Left lung (tissue), 10 donors: ENCODE results near the gene GSTP1. TPM values are rescaled to one million over a fixed set of nuclear protein-coding genes. Genes with fewer than 3 reads are reported as not detected.
"Not testable (repeated sequence)": the region's sequence is repeated elsewhere in the genome, so short reads cannot be mapped to it uniquely, and the experiment has no call there.

Experiments
- ATAC-seq: fragments of 200-7000 bp; cut with Tn5 transposase; one replicate; pipeline ENCODE4 v1.9.1; 2020; ENCODE audit warnings: moderate library complexity
- DNase-seq, 4 donors: peaks; one replicate each; pipeline ENCODE4 v3.0.0-alpha.2; 2013 to 2020
- H3K27ac ChIP-seq, 2 donors: fragments of 200-600 bp; sonication (generic) in 1 of 2; one replicate each; pipeline versions ENCODE4 v1.5.0 to v1.8.0; 2020 to 2021
- H3K27me3 ChIP-seq, 2 donors: fragments of 200-600 bp; sonication (generic) in 1 of 2; one replicate each; pipeline versions ENCODE4 v1.5.0 to v1.8.0; 2020 to 2021
- H3K36me3 ChIP-seq, 2 donors: fragments of 200-600 bp; sonication (generic) in 1 of 2; one replicate each; pipeline versions ENCODE4 v1.5.0 to v1.8.0; 2020 to 2021
- H3K4me1 ChIP-seq, 2 donors: fragments of 200-600 bp; one replicate each; pipeline ENCODE4 v1.8.0; 2021
- H3K4me3 ChIP-seq, 2 donors: fragments of 200-600 bp; sonication (generic) in 1 of 2; one replicate each; pipeline versions ENCODE4 v1.5.0 to v1.8.0; 2020 to 2021; ENCODE audit warnings: mild to moderate bottlenecking in 1 of 2
- H3K9me3 ChIP-seq, 2 donors: fragments of 200-600 bp; sonication (generic) in 1 of 2; one replicate each; pipeline versions ENCODE4 v1.5.0 to v1.8.0; 2020 to 2021
- intact Hi-C, 2 donors: fragments of 100-400 bp; cut with DNase I; formaldehyde crosslinking; loops; one replicate each; pipeline versions ENCODE4 v1.11.2 to v1.14.2; 2022
- polyA plus RNA-seq, 6 donors: library from polyadenylated mRNA; unstranded; fragments of 120-200 nt; gene quantifications; one replicate each; pipeline ENCODE4 v1.2.1, GENCODE V29; 2013; ENCODE audit not compliant: insufficient read length in 6 of 6
- total RNA-seq, 2 donors: library from RNA; stranded (reverse); fragmentation: NEBNext Ultra II Directional; extraction: Animal tissue kit (Norgen Biotek cat#: 25700); gene quantifications; one replicate each; pipeline ENCODE4 v1.2.1, GENCODE V29; 2021
- TF ChIP-seq, protein P1 (sequence below), 2 donors: fragments of 200-600 bp; sonication (generic) in 1 of 2; IDR thresholded peaks; one replicate each; pipeline versions ENCODE4 v1.5.0 to v1.8.0; 2021; ENCODE audit warnings: antibody characterized with exemption in 2 of 2
- donor health status: DM: no; HTN: yes; CAD: no.
- donor health status: DM: no; HTN: no; CAD: no.

Gene GSTP1
- total and polyA plus RNA-seq, 8 donors, result 651 to 1,058 (median 749) TPM

DNA sequence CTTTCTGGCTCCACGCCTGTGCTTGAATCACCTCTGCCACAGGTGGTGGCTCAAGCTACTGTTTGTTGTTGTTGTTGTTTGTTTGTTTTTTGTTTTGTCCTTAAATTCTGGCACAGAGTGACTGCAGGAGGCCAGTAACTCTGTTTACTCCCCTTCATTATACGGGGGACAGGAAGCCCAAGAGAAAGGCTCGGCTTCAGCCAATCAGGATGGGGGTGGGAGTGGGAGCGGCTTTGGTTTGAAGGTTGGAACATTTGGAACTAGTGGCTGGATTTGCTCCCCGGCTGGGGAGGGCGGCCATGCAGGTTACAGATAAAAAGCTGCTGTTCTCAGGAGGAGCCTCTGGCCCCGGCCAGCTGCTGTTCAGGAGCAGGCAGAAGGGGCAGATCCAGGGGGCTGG, 40.6 kb upstream of the GSTP1 start:
- intact Hi-C loops, result no loop called here
- no peaks in the 10 kb centered on the region for H3K27me3 ChIP-seq
- no peak for DNase-seq

DNA sequence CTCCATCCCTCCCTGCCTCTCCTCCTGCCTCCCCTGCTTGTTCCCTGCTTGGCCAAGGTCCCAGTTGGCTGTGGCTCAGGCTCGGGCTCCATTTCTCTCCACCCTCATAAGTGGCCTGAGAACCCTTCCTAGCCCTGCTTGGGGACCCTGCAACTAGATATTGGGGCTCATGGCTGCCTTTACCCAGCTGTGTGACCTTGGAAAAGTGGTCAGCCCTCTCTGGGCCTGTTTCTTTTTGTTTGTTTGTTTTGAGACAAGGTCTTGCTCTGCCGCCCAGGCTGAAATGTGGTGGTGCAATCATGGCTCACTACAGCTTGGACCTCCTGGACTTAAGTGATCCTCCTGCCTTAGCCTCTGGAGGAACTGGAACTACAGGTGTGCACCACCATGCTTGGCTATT, 40.0 kb upstream of the GSTP1 start:
- ATAC-seq (no peak), DNase-seq (no peak)
- Histone ChIP-seq H3K9me3 (no peaks in the 10 kb centered on the region), H3K4me3 (no peak overlapping the region), H3K27me3 (no peaks in the 10 kb centered on the region), H3K36me3 (no peaks in the 10 kb centered on the region), H3K4me1 (no peaks in the 10 kb centered on the region), H3K27ac (no peak overlapping the region)
- intact Hi-C loops, result no loop called here
- TF ChIP-seq, protein P1, sequence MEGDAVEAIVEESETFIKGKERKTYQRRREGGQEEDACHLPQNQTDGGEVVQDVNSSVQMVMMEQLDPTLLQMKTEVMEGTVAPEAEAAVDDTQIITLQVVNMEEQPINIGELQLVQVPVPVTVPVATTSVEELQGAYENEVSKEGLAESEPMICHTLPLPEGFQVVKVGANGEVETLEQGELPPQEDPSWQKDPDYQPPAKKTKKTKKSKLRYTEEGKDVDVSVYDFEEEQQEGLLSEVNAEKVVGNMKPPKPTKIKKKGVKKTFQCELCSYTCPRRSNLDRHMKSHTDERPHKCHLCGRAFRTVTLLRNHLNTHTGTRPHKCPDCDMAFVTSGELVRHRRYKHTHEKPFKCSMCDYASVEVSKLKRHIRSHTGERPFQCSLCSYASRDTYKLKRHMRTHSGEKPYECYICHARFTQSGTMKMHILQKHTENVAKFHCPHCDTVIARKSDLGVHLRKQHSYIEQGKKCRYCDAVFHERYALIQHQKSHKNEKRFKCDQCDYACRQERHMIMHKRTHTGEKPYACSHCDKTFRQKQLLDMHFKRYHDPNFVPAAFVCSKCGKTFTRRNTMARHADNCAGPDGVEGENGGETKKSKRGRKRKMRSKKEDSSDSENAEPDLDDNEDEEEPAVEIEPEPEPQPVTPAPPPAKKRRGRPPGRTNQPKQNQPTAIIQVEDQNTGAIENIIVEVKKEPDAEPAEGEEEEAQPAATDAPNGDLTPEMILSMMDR (IDR thresholded peaks at IDR 0.05), result no peak

More for the DNA sequence above, 40.6 kb upstream of the GSTP1 start:
- H3K4me1 ChIP-seq, result no peaks in the 10 kb centered on the region
- ATAC-seq, result no peak
- no peaks in the 10 kb centered on the region for H3K36me3 ChIP-seq
- no peak overlapping the region for H3K27ac ChIP-seq
- H3K9me3 ChIP-seq, result no peaks in the 10 kb centered on the region
- H3K4me3 ChIP-seq, result no peak overlapping the region
- TF ChIP-seq, protein P1 (IDR thresholded peaks at IDR 0.05), result no peak

DNA sequence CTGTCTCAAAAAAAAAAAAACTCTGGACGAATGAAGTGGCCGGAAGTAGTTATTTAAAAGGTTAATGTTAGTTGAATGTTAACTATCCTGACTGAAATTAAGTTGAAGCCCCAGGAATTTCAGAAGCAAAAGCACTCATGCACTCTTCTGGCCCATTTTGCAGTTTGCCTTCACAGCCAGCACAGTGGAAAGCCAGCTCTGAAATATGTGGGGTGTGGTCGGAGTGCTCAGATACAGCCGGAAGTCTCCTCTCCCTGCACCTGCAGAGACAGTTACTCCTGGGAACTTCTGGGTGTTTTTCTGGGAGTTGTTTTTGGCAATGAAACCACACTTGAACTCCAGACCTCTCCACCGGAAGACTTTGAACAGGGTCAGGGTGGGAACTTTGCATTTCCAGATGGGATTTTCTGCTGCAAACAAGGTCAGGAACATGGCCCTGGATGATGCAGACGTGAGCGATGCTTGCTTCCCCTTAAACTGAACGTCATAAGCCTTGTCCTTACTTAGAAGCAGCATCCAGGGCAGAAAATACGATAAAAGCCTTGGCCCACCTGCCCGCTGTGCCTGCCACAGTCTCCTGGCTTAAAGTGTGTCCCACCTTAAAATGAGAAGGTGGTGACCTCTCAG, 38.9 kb upstream of the GSTP1 start:
- no peaks in the 10 kb centered on the region for H3K4me1 ChIP-seq
- H3K4me3 ChIP-seq, result no peak overlapping the region
- TF ChIP-seq, protein P1 (IDR thresholded peaks at IDR 0.05), result no peak
- H3K9me3 ChIP-seq, result no peaks in the 10 kb centered on the region
- H3K36me3 ChIP-seq, result no peaks in the 10 kb centered on the region
- no peaks in the 10 kb centered on the region for H3K27me3 ChIP-seq
- DNase-seq (no peak), ATAC-seq (peak; percentile 89)
- no peak overlapping the region for H3K27ac ChIP-seq
- intact Hi-C loops, result no loop called here

DNA sequence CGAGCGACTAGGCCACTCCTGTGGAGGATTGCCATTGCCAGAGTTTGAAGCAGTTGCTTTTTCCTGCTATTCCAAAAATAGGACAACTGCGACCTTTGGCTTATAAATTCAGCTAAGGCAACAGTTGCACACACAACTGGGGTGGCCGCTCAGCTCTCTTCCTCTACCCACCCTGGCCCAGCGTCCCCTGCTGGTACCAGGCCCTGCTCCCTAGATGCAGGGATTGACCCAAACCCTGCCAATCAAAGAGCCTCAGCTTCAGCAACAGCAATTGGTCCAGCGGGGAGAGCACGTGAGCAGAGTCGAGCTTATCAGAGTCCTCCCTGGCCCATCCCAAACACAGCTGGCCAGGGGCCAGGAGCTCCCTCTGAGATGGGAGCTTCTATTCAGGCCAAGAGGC, 38.3 kb upstream of the GSTP1 start:
- DNase-seq, result peak in 2 of 4 donors; percentile 10 to 58
- no peaks in the 10 kb centered on the region for H3K4me1 ChIP-seq
- ATAC-seq, result peak; percentile 26
- TF ChIP-seq, protein P1 (IDR thresholded peaks at IDR 0.05), result no peak
- H3K27me3 ChIP-seq, result no peaks in the 10 kb centered on the region
- intact Hi-C loops, result no loop called here
- no peaks in the 10 kb centered on the region for H3K9me3 ChIP-seq
- no peak overlapping the region for H3K4me3 ChIP-seq
- H3K27ac ChIP-seq, result no peak overlapping the region
- H3K36me3 ChIP-seq, result no peaks in the 10 kb centered on the region

DNA sequence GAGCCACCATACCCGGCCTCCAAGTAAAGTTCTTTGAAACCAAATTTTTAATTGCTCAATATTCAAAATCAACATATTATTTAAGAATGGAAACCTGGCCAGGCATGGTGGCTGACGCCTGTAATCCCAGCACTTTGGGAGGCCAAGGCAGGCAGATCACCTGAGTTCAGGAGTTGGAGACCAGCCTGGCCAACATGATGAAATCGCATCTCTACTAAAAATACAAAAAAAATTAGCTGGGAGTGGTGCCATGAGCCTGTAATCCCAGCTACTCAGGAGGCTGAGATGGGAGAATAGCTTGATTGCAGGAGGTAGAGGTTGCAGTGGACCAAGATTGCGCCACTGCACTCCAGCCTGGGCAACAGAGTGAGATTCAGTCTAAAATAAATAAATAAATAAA, 35.5 kb upstream of the GSTP1 start:
- H3K4me1 ChIP-seq, DNase-seq, H3K27ac ChIP-seq, H3K4me3 ChIP-seq, H3K36me3 ChIP-seq, intact Hi-C loops, H3K27me3 ChIP-seq, H3K9me3 ChIP-seq, ATAC-seq: not testable (repeated sequence)

GRCh38 chr11:67548555-67549110, 35.0 kb upstream of the GSTP1 start:
- H3K36me3 ChIP-seq, result no peaks in the 10 kb centered on the region
- H3K27me3 ChIP-seq, result no peaks in the 10 kb centered on the region
- TF ChIP-seq, protein P1 (IDR thresholded peaks at IDR 0.05), result no peak
- DNase-seq (no peak), ATAC-seq (no peak)
- H3K4me3 ChIP-seq, result no peak overlapping the region
- intact Hi-C loops, result no loop called here
- H3K27ac ChIP-seq, result no peak overlapping the region
- peaks cover 0 to 6% of the 10 kb centered on the region in 2 donors for H3K9me3 ChIP-seq
- no peaks in the 10 kb centered on the region for H3K4me1 ChIP-seq
